HG03045 (cell line): ENCODE data around the gene ROBO1.

Experiments
- ATAC-seq: cut with Tn5 transposase; IDR thresholded peaks from one replicate; pipeline ENCODE4 v1.9.1; 2021; ENCODE audit warnings: mild to moderate bottlenecking, moderate library complexity; ENCODE audit not compliant: unreplicated experiment

ROBO1 gene

GRCh38 chr3:78937475-78937874 lies 830.3 kb downstream of the ROBO1 start:
- ATAC-seq = no peak

- ATAC-seq = no peak
Observed at GRCh38 chr3:78927759-78928158, 840.0 kb downstream of the ROBO1 start.

GRCh38 chr3:78926523-78926922 lies 841.3 kb downstream of the ROBO1 start:
- ATAC-seq = no peak

DNA sequence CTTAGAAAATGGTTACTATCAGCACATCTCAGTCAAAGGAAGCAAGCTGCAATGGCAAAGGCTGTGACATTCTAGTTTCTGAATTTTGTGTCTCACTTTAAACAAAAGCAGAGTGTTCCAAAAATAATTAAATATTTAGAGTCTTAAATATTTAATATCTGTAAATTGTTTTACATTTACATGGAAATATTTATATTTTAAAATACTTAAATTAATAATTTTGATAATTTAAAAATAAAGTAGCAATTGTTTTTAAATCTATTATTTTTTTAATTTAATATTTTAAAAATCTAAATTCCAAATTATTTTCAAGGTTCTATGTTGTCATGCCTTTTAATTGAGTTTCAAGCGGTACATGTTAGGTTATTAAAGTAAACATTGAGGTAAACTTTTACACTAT lies 843.1 kb downstream of the ROBO1 start:
- no peak for ATAC-seq

DNA sequence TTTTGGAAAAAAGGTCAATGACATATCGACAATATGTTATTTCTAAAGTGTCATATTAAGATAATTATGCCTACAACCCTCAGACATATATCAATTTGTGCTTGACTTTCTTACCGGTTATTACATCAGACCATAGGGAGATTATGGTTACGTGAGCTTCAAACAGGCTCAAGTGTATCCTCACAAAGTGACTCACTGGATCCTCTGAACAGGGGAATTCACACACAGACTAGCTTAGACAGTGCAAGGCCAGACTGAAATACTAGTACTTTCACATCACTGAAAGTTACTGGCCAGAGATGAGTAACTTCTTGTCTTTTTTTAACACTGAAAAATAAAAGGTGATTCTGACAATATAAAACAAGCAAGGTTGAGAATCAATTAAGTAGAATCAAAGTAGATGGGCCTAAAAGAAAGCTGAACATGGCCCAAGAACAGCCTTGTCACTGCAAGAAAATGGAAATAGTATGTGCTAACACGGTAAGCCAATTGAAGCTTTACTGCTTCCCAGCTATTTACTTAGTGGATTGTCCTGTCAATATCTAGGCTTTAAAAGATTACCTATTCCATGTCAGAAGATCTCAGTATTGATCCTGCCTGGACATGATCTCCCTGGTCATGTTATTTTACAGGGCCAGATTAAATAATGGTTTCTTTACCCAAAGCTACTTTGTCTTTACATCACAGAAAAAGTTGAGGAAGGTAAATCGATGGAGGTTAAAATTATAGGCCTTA lies 848.6 kb downstream of the ROBO1 start:
- ATAC-seq = peak; percentile 50

- no peak for ATAC-seq
Observed at GRCh38 chr3:78918361-78919020, 849.3 kb downstream of the ROBO1 start.

DNA sequence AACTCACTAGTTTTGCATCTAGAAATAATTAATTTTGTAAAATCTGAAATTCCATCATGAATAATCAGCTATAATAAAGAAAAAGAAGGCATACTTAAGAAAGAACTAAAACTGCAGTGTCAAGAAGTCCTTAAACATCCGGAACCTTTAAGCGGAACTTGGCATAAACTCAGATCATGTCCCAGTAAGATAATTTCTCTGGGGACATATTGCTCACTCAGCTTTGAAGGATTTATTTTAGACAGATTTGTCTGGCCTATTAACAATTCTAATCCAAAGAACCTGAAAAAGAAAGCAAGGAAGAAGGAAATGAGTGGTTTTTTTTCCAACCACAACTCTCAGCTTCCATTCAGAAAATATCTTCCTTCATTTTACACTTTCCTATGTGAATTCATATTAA lies 850.3 kb downstream of the ROBO1 start:
- ATAC-seq = no peak

GRCh38 chr3:78913711-78914110 lies 854.1 kb downstream of the ROBO1 start:
- no peak for ATAC-seq

DNA sequence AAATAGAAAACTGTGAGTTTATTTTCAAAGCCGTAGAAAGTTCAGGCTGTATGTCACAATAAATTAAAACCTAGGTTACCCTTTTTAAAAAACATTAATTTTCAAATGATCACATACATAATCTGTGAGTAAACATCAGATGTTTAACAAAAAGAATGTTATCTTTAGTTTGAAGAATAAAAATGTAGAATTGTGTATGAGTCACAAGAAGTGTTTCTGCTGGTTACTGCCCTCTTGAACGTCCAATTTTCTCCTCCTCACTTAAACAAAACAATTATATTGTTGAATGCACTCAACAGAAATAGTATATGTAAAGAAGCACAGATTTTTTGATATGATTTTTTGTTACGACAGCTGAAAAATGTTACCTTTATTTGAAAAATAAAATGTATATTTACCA lies 855.1 kb downstream of the ROBO1 start:
- no peak for ATAC-seq

DNA sequence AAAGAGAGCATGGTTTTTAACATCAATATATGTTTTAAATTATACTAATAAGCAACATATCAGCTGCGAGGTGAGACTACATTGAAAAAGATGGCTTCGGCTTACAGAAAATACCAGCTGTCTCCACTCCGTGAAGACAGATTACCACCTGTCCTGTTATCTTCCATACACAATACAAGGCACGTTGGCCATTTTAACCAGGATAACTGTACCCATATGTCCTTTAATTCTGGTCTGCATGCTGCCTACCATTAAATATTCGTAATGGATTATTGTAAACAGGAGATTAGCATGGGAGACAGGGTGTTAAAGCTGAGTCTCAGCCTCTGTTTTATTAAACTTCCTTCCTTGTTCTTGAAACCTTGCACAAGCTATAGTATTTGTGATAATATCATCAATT lies 855.5 kb downstream of the ROBO1 start:
- ATAC-seq = no peak

- no peak for ATAC-seq
Observed at GRCh38 chr3:78911394-78911793, 856.4 kb downstream of the ROBO1 start.

- no peak for ATAC-seq
Observed at GRCh38 chr3:78908236-78908635, 859.6 kb downstream of the ROBO1 start.

- no peak for ATAC-seq
Observed at GRCh38 chr3:78907367-78907766, 860.4 kb downstream of the ROBO1 start.

DNA sequence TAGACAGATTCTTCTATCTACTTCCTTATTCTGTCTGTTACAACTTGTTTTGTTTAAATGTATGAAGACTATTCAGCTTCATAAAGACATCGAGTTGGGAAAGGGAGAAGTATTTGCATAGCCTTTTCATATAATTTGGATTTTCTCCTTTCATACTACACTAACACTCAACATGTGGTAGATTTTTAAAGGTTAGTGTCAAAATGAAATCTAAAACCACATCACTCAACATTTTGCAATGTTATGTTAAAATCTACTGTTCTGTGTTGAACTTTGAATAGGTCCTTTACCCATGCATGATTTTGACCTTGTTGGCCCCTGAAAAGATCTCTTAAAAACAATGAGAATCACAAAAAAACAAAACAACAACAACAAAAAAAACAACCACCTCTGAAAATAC lies 860.9 kb downstream of the ROBO1 start:
- ATAC-seq = no peak

DNA sequence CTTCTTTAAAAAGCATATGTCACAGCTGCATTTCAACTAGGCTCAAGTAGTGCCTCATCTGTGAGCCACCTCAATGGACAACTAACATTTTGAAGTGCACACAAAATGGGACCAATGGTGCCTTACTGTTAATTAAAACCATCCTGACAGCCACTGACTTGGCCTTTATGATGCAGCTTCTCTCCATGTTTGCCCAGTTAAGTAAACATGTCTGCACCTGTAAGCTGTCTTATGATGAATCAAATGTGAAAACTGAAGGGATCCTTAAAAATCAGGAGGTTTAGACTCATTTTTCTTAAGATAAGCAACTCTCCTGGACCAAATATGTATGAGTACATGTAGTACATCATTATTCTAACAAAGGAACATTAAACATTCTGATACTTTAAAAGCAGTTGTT lies 861.6 kb downstream of the ROBO1 start:
- no peak for ATAC-seq

GRCh38 chr3:78905700-78906099 lies 862.1 kb downstream of the ROBO1 start:
- ATAC-seq = no peak

DNA sequence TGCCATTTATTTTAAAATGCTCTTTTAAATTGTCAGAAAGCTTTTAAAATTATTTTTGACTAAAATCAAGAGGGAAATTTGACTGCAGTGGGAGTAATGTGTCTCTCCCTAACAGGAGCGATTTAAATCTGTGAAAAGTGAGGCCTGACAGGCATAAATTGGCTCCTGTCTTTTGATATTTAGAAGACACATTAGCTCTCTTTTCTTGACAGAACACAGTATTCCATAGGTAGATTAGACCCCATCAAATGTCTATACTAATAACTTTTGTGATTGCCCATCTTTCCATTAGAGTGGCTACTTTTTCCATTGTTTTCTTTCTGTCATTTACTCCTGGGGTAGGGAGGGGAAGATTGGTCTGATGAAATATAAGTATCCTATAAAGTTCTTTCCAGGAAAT lies 866.3 kb downstream of the ROBO1 start:
- ATAC-seq = no peak

- ATAC-seq = no peak
Observed at GRCh38 chr3:78900880-78901279, 866.9 kb downstream of the ROBO1 start.

- no peak for ATAC-seq
Observed at GRCh38 chr3:78900426-78900825, 867.4 kb downstream of the ROBO1 start.

GRCh38 chr3:78895528-78895927 lies 872.3 kb downstream of the ROBO1 start:
- no peak for ATAC-seq

GRCh38 chr3:78894787-78895186 lies 873.0 kb downstream of the ROBO1 start:
- ATAC-seq = no peak

DNA sequence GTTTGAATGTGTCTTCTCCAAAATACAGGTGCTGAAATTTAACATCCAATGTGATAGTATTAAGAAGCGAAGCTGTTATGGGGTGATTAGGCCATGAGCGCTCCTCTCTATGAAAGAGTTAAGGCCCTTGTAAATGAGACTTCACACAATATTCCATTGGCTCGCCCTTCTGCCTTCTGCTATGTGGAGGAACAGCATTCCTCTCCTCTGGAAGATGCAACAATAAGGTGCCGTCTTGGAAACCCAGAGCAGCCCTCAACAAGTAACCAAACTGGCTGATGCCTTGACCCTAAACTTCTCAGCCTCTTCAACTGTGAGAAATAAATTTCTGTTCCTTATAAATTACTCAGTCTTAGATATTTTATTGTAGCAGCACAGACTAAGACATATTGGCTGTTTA lies 874.6 kb downstream of the ROBO1 start:
- ATAC-seq = no peak

DNA sequence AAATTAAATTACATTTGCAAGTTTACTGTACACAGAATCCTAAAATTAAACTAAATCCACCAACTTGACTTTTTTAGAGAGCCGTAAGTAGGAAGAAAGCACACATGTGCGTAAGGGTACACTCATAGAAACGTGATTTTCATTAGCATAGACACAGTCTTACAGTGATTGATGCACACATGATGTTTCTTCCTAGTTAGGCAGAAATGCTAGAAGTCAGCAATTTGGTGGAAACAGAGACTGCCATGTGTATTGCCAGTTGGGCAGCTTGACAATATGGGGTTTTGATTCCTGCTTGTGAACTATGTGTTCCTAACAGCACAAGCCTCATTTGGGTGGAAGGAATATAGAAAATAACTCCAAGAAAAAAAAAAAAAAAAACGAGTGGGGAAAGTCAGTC lies 878.5 kb downstream of the ROBO1 start:
- no peak for ATAC-seq
